HepG2 (cell line): ENCODE results near the gene HACD2. TPM values are rescaled to one million over a fixed set of nuclear protein-coding genes. Genes with fewer than 3 reads are reported as not detected.
A peak's percentile ranks its signal among the peaks of the same experiment; 100 is the strongest.

ENCODE experiments used
- HDAC2 ChIP-seq: sonication (generic); formaldehyde crosslinking; IDR thresholded peaks from 2 replicates; pipeline ENCODE4 v1.4.0; 2020; ENCODE audit warnings: missing genetic modification reagents
- JARID2 ChIP-seq: sonication (generic); formaldehyde crosslinking; IDR thresholded peaks from 2 replicates; pipeline ENCODE4 v1.8.1; 2023; ENCODE audit warnings: missing genetic modification reagents, inconsistent platforms; ENCODE audit not compliant: insufficient replicate concordance
- JDP2 ChIP-seq: sonication (generic); formaldehyde crosslinking; IDR thresholded peaks from 2 replicates; pipeline ENCODE4 v1.8.1; 2022; ENCODE audit warnings: missing genetic modification reagents, borderline replicate concordance
- MAFK ChIP-seq, 2 experiments: IDR thresholded peaks in 1 of 2; conservative IDR thresholded peaks in 1 of 2; 2 replicates each; pipeline ENCODE4 v1.6.1; 2011; ENCODE audit warnings: improper control_type of control experiment in 2 of 2, low read length in 2 of 2
- MED8 ChIP-seq: sonication (generic); formaldehyde crosslinking; IDR thresholded peaks from 2 replicates; pipeline ENCODE4 v1.8.1; 2023; ENCODE audit warnings: mild to moderate bottlenecking, missing genetic modification reagents; ENCODE audit not compliant: insufficient replicate concordance
- RARA ChIP-seq: IDR thresholded peaks from 2 replicates; pipeline ENCODE4 v1.6.1; 2016; ENCODE audit warnings: missing genetic modification reagents, missing compliant biosample characterization
- SOX6 ChIP-seq, 2 experiments: fragments of 450-650 bp in 1 of 2; sonication (generic) in 1 of 2; formaldehyde crosslinking in 1 of 2; IDR thresholded peaks; 2 replicates each; pipeline versions ENCODE4 v1.4.0 to v1.6.1; 2017 to 2020; ENCODE audit warnings: antibody characterized with exemption in 1 of 2, mild to moderate bottlenecking in 1 of 2, missing genetic modification reagents in 1 of 2
- ZBTB20 ChIP-seq: sonication (generic); formaldehyde crosslinking; IDR thresholded peaks from 2 replicates; pipeline ENCODE4 v1.8.1; 2023; ENCODE audit warnings: missing genetic modification reagents, low read depth, mild to moderate bottlenecking, borderline replicate concordance
- ZFP36L1 ChIP-seq: sonication (generic); formaldehyde crosslinking; IDR thresholded peaks from 2 replicates; pipeline ENCODE4 v1.8.0; 2022; ENCODE audit warnings: mild to moderate bottlenecking, missing genetic modification reagents, moderate library complexity
- ZNF264 ChIP-seq: sonication (generic); formaldehyde crosslinking; IDR thresholded peaks from 2 replicates; pipeline ENCODE4 v1.4.0; 2020; ENCODE audit warnings: missing genetic modification reagents
- ZNF460 ChIP-seq: sonication (generic); formaldehyde crosslinking; IDR thresholded peaks from 2 replicates; pipeline ENCODE4 v1.5.1; 2020; ENCODE audit warnings: missing genetic modification reagents, mild to moderate bottlenecking, borderline replicate concordance
- ZNF563 ChIP-seq: sonication (generic); formaldehyde crosslinking; IDR thresholded peaks from 2 replicates; pipeline ENCODE4 v1.8.0; 2022; ENCODE audit warnings: mild to moderate bottlenecking, moderate library complexity, missing genetic modification reagents
- ZNF883 ChIP-seq: sonication (generic); formaldehyde crosslinking; IDR thresholded peaks from 2 replicates; pipeline ENCODE4 v1.5.1; 2020; ENCODE audit warnings: mild to moderate bottlenecking, missing genetic modification reagents; ENCODE audit errors: not compliant biosample characterization
- polyA plus RNA-seq, 8 experiments: library from polyadenylated mRNA; depleted of rRNA in 3 of 8; stranded (reverse) in 7 of 8; unstranded in 1 of 8; fragments of >200 nt; fragmentation: Illumina TruSeq in 4 of 8; extraction: Trizol in 4 of 8; gene quantifications; 2 replicates each; pipeline versions ENCODE4 v1.2.1 to v1.2.3, GENCODE V29; 2011 to 2016; ENCODE audit warnings: low read depth in 4 of 8, missing spikeins in 1 of 8, mixed read lengths in 1 of 8; ENCODE audit not compliant: insufficient read depth in 1 of 8
- total RNA-seq, 5 experiments: library from RNA; depleted of rRNA; stranded (reverse); fragments of >200 nt; fragmentation: Illumina TruSeq; extraction: Trizol; gene quantifications; 2 replicates each; pipeline ENCODE4 v1.2.3, GENCODE V29; 2016; ENCODE audit warnings: low read depth in 1 of 5
- TF ChIP-seq, protein P1 (sequence below): sonication (generic); formaldehyde crosslinking; IDR thresholded peaks from 2 replicates; pipeline ENCODE4 v1.8.1; 2023; ENCODE audit warnings: mild to moderate bottlenecking, missing genetic modification reagents
- TF ChIP-seq, protein P2 (sequence below): IDR thresholded peaks from 2 replicates; pipeline ENCODE4 v1.6.1; 2016; ENCODE audit warnings: missing compliant biosample characterization, missing genetic modification reagents, borderline replicate concordance
- TF ChIP-seq, protein P3 (sequence below): sonication (generic); formaldehyde crosslinking; IDR thresholded peaks from 2 replicates; pipeline ENCODE4 v1.4.0; 2020; ENCODE audit warnings: missing genetic modification reagents, borderline replicate concordance
- TF ChIP-seq, protein P4 (sequence below): sonication (generic); formaldehyde crosslinking; IDR thresholded peaks from 2 replicates; pipeline ENCODE4 v1.8.0; 2022; ENCODE audit warnings: low read depth, missing genetic modification reagents
- TF ChIP-seq, protein P5 (sequence below): sonication (generic); formaldehyde crosslinking; IDR thresholded peaks from 2 replicates; pipeline ENCODE4 v1.9.0; 2021; ENCODE audit warnings: missing genetic modification reagents, borderline replicate concordance

HACD2 gene
- total and polyA plus RNA-seq, 2 of the 13 experiments (the other 11 are each of a cell fraction or from before 2014, with no cell fraction given): 47.0 to 50.4 TPM

DNA sequence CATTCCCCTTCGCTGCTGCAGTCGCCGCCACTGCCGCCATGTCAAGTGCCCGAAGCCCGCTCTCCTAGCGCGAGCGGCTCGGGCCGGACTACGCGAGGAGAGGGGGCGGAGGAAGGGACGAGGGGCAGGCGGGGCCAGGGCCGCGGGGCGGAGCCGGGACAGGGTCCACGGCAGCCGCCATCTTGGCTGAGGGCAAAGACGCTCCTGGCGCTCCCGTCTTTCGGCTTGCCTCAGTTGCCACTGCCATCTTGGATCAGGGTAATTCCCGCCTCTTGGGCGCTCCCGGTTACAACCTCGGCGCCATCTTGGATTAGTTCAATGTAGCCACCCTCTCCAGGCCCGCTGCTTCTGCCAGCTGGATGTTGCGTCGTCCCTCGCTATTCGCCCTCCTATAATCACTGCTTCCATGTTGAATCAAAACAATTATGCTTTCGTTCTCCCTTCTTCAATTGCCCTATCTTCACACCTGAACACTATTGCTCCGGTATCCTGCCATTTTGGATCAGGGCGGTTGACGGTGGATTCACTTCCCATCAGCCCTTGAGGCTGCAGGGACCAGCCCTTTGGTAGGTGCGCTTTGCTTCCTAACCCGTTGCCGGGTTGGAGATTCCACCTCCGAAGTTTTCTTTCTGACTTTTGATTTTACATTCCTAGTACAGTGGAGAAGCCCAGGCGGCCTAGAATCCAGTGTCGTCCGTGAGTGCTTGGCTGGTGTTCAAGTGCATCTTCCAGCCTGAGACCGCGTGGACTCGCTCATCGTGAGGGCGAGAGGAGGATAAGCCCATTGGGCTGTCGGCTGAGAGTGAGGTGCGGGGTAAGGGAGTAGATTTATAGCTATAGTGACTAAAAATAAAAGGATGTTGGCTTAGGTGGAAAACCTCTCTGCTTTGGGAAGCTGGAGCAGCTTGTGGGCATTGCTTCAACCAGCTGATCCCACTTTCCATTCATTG, at the start of gene HACD2 (continued):
- TF ChIP-seq, protein P1, sequence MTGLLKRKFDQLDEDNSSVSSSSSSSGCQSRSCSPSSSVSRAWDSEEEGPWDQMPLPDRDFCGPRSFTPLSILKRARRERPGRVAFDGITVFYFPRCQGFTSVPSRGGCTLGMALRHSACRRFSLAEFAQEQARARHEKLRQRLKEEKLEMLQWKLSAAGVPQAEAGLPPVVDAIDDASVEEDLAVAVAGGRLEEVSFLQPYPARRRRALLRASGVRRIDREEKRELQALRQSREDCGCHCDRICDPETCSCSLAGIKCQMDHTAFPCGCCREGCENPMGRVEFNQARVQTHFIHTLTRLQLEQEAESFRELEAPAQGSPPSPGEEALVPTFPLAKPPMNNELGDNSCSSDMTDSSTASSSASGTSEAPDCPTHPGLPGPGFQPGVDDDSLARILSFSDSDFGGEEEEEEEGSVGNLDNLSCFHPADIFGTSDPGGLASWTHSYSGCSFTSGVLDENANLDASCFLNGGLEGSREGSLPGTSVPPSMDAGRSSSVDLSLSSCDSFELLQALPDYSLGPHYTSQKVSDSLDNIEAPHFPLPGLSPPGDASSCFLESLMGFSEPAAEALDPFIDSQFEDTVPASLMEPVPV (CRISPR knock-in tag): peak; percentile 67; the same call in 1 of the 2 replicates
- no peak for TF ChIP-seq ZNF460 (CRISPR knock-in tag)
- peak; percentile 27; the same call in 1 of the 2 replicates for TF ChIP-seq ZNF563 (CRISPR knock-in tag)
- no peak for TF ChIP-seq ZBTB20
- TF ChIP-seq SOX6 (IDR thresholded peaks at IDR 0.05): no peak
- TF ChIP-seq SOX6 (CRISPR knock-in tag; IDR thresholded peaks at IDR 0.05): peak; percentile 81
- peak; percentile 13; the same call in 1 of the 2 replicates for TF ChIP-seq ZFP36L1
- TF ChIP-seq, protein P2, sequence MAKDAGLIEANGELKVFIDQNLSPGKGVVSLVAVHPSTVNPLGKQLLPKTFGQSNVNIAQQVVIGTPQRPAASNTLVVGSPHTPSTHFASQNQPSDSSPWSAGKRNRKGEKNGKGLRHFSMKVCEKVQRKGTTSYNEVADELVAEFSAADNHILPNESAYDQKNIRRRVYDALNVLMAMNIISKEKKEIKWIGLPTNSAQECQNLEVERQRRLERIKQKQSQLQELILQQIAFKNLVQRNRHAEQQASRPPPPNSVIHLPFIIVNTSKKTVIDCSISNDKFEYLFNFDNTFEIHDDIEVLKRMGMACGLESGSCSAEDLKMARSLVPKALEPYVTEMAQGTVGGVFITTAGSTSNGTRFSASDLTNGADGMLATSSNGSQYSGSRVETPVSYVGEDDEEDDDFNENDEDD: peak; percentile 51; the same call in 1 of the 2 replicates
- no peak; the same call in 1 of the 2 replicates for TF ChIP-seq JDP2 (CRISPR knock-in tag)
- peak; percentile 26 for TF ChIP-seq JARID2 (CRISPR knock-in tag)
- TF ChIP-seq RARA (CRISPR knock-in tag): peak; percentile 35
- TF ChIP-seq, protein P3, sequence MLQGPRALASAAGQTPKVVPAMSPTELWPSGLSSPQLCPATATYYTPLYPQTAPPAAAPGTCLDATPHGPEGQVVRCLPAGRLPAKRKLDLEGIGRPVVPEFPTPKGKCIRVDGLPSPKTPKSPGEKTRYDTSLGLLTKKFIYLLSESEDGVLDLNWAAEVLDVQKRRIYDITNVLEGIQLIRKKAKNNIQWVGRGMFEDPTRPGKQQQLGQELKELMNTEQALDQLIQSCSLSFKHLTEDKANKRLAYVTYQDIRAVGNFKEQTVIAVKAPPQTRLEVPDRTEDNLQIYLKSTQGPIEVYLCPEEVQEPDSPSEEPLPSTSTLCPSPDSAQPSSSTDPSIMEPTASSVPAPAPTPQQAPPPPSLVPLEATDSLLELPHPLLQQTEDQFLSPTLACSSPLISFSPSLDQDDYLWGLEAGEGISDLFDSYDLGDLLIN (CRISPR knock-in tag): no peak
- peak; percentile 38; the same call in 1 of the 2 replicates for TF ChIP-seq ZNF264
- TF ChIP-seq, protein P4, sequence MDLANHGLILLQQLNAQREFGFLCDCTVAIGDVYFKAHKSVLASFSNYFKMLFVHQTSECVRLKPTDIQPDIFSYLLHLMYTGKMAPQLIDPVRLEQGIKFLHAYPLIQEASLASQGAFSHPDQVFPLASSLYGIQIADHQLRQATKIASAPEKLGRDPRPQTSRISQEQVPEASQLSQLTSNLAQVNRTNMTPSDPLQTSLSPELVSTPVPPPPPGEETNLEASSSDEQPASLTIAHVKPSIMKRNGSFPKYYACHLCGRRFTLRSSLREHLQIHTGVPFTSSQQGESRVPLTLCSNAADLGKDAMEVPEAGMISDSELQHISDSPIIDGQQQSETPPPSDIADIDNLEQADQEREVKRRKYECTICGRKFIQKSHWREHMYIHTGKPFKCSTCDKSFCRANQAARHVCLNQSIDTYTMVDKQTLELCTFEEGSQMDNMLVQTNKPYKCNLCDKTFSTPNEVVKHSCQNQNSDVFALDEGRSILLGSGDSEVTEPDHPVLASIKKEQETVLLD (CRISPR knock-in tag): peak; percentile 65; the same call in 1 of the 2 replicates
- peak; percentile 28; the same call in 1 of the 2 replicates for TF ChIP-seq HDAC2 (CRISPR knock-in tag)
- TF ChIP-seq MAFK (conservative IDR thresholded peaks at IDR 0.05 in 1 of 2, IDR thresholded peaks at IDR 0.05 in 1 of 2; ENCODE audit: low read length in 2 of 2): no peak
- peak; percentile 7 for TF ChIP-seq ZNF883
- TF ChIP-seq, protein P5, sequence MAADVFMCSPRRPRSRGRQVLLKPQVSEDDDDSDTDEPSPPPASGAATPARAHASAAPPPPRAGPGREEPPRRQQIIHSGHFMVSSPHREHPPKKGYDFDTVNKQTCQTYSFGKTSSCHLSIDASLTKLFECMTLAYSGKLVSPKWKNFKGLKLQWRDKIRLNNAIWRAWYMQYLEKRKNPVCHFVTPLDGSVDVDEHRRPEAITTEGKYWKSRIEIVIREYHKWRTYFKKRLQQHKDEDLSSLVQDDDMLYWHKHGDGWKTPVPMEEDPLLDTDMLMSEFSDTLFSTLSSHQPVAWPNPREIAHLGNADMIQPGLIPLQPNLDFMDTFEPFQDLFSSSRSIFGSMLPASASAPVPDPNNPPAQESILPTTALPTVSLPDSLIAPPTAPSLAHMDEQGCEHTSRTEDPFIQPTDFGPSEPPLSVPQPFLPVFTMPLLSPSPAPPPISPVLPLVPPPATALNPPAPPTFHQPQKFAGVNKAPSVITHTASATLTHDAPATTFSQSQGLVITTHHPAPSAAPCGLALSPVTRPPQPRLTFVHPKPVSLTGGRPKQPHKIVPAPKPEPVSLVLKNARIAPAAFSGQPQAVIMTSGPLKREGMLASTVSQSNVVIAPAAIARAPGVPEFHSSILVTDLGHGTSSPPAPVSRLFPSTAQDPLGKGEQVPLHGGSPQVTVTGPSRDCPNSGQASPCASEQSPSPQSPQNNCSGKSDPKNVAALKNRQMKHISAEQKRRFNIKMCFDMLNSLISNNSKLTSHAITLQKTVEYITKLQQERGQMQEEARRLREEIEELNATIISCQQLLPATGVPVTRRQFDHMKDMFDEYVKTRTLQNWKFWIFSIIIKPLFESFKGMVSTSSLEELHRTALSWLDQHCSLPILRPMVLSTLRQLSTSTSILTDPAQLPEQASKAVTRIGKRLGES (CRISPR knock-in tag): no peak
- peak; percentile 82 for TF ChIP-seq MED8 (CRISPR knock-in tag)
